Subcutaneous abdominal adipose tissue (tissue), 5 donors: ENCODE data around the gene FKBP2.

Experiments used
- H3K27ac ChIP-seq: one replicate; pipeline ENCODE4 v1.7.0; 2013; ENCODE audit warnings: low read depth, mild to moderate bottlenecking, inconsistent platforms, low read length, moderate library complexity
- H3K27me3 ChIP-seq, 5 donors: one replicate each; pipeline ENCODE4 v1.7.0; 2013; ENCODE audit warnings: low read length in 5 of 5, inconsistent platforms in 1 of 5; ENCODE audit not compliant: control insufficient read depth in 5 of 5, insufficient read depth in 4 of 5
- H3K36me3 ChIP-seq, 5 donors: one replicate each; pipeline ENCODE4 v1.7.0; 2013; ENCODE audit warnings: low read length in 5 of 5; ENCODE audit not compliant: control insufficient read depth in 5 of 5, insufficient read depth in 5 of 5
- H3K4me1 ChIP-seq, 5 donors: one replicate each; pipeline ENCODE4 v1.7.0; 2013; ENCODE audit warnings: low read length in 5 of 5, mild to moderate bottlenecking in 3 of 5, moderate library complexity in 1 of 5; ENCODE audit not compliant: control insufficient read depth in 5 of 5, insufficient read depth in 5 of 5
- H3K4me3 ChIP-seq, 5 donors: one replicate each; pipeline ENCODE4 v1.7.0; 2013; ENCODE audit warnings: low read length in 5 of 5, low read depth in 1 of 5
- H3K9ac ChIP-seq, 5 donors: one replicate each; pipeline ENCODE4 v1.7.0; 2013; ENCODE audit warnings: low read length in 5 of 5, mild to moderate bottlenecking in 4 of 5, moderate library complexity in 3 of 5
- H3K9me3 ChIP-seq, 5 donors: one replicate each; pipeline ENCODE4 v1.7.0; 2013; ENCODE audit warnings: low read length in 5 of 5; ENCODE audit not compliant: control insufficient read depth in 5 of 5
- donor health status: healthy.
- donor health status: healthy.
- donor health status: healthy.
- donor health status: healthy.
- donor health status: healthy.

Gene FKBP2

DNA sequence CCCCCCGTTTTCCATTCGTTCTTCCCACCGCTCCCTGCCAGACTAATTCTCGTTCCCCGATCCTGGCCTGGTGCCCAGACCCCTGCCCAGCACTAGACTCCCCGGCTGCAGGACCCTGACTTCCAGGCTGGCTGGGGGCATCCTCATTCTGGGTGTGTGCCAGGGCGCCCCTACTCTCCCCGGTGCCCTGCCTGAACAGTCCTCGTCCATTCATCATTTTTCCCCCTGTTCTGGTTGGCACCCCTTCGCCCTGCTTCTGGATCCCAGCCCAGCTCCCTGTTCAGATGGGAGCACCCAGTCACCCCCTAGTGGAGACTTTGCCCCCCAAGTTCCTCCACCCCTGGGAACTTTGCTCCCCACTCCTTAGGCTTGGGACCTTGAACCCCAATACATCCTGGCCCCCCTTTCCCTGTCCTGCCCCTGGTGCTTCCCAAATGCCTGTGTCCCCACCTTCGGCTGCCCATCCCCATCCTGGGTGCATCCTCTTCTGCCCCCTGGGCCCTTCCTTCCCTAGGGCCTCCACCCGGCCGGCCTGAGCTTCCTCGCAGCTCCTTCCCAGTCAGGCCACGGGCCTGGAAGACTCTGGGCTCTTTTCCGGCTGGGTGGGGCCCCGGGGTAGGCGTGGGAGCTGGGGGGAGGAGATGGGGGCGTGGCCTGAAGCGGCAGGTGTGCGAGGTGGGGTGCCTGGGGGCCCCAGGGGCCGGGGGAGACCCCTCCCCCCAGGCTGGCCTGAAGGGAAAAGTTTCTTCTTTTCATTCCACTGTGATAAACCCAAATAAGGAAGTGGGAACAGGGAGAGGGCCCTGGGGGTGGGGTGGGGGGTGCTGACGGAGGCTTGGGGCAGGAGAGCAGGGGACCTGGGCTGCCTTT, 11.3 kb downstream of the FKBP2 start:
- H3K4me1 ChIP-seq = peaks cover 0 to 41% (median 39%) of the 10 kb centered on the region in 5 donors
- no peaks in the 10 kb centered on the region for H3K27me3 ChIP-seq
- peaks cover 0 to 30% (median 26%) of the 10 kb centered on the region in 5 donors for H3K36me3 ChIP-seq
- peak overlapping the region; percentile 73 to 80 (median 78) for H3K4me3 ChIP-seq
- H3K9me3 ChIP-seq = no peaks in the 10 kb centered on the region
- H3K9ac ChIP-seq = peak overlapping the region in 4 of 5 donors; percentile 82 to 89 (median 84)
- H3K27ac ChIP-seq = peak overlapping the region; percentile 50

GRCh38 chr11:64253043-64253442, 12.1 kb downstream of the FKBP2 start:
- peak overlapping the region in 1 of 5 donors; percentile 25 for H3K9ac ChIP-seq
- no peaks in the 10 kb centered on the region for H3K27me3 ChIP-seq

GRCh38 chr11:64253481-64253880, 12.6 kb downstream of the FKBP2 start:
- peak overlapping the region in 2 of 5 donors; percentile 19 to 30 for H3K9ac ChIP-seq
- H3K27ac ChIP-seq = no peak overlapping the region
- peaks cover 0 to 41% (median 33%) of the 10 kb centered on the region in 5 donors for H3K36me3 ChIP-seq
- H3K4me1 ChIP-seq = peaks cover 0 to 33% (median 31%) of the 10 kb centered on the region in 5 donors
- no peaks in the 10 kb centered on the region for H3K9me3 ChIP-seq
- no peak overlapping the region for H3K4me3 ChIP-seq
- H3K27me3 ChIP-seq = no peaks in the 10 kb centered on the region

More at GRCh38 chr11:64253043-64253442, 12.1 kb downstream of the FKBP2 start:
- Histone ChIP-seq H3K4me3 (peak overlapping the region in 2 of 5 donors; percentile 78 to 80), H3K27ac (peak overlapping the region; percentile 50), H3K9me3 (no peaks in the 10 kb centered on the region), H3K4me1 (peaks cover 0 to 34% (median 32%) of the 10 kb centered on the region in 5 donors), H3K36me3 (peaks cover 0 to 36% (median 28%) of the 10 kb centered on the region in 5 donors)

GRCh38 chr11:64254326-64254725, 13.4 kb downstream of the FKBP2 start:
- Histone ChIP-seq H3K4me3 (no peak overlapping the region), H3K27ac (no peak overlapping the region), H3K36me3 (peaks cover 0 to 49% (median 41%) of the 10 kb centered on the region in 5 donors), H3K9ac (no peak overlapping the region), H3K27me3 (no peaks in the 10 kb centered on the region), H3K4me1 (peaks cover 0 to 33% (median 31%) of the 10 kb centered on the region in 5 donors), H3K9me3 (no peaks in the 10 kb centered on the region)

DNA sequence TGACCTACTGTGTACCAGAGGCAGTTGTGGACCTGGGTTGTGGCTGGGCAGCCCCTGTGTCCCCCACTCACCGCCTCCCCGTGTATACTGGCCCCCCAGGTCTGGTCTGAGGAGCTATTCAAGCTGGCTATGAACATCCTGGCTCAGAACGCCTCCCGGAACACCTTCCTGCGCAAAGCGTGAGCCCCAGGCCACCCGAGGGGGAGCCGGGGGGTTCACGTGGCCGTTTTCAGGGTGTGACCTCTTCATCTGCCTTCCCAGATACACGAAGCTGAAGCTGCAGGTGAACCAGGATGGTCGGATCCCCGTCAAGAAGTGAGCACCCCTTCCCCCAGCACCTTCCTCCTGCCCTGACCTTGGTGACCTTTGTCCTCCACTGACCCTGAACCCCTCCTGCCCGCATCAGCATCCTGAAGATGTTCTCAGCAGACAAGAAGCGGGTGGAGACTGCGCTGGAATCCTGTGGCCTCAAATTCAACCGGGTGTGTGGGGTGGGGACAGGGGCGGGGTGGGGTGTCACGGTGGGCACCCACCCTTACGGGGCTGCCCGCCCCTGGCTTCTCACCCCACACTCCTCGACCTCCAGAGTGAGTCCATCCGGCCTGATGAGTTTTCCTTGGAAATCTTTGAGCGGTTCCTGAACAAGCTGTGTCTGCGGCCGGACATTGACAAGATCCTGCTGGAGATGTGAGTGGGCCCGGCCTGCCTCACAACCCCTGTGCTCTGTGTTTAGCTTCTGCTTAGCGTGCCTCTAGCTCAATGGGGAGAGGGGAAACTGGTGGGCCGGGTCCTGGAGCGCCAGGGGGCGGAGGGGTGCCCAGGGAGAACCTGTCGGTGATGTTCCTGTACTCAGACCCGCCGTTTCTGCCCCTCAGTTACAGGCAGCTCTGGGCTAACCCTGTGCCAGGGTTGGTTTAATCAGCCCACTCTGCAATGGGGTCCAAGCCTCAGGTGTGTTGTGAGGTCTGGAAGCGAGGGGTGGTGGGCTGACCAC, 14.5 kb downstream of the FKBP2 start:
- peaks cover 0 to 60% (median 52%) of the 10 kb centered on the region in 5 donors for H3K36me3 ChIP-seq
- no peak overlapping the region for H3K27ac ChIP-seq
- H3K9me3 ChIP-seq = no peaks in the 10 kb centered on the region
- H3K4me3 ChIP-seq = no peak overlapping the region
- H3K9ac ChIP-seq = no peak overlapping the region
- H3K4me1 ChIP-seq = peaks cover 0 to 33% (median 31%) of the 10 kb centered on the region in 5 donors
- no peaks in the 10 kb centered on the region for H3K27me3 ChIP-seq

- Histone ChIP-seq H3K4me1 (peaks cover 0 to 26% (median 23%) of the 10 kb centered on the region in 5 donors), H3K27ac (no peak overlapping the region), H3K27me3 (no peaks in the 10 kb centered on the region), H3K4me3 (no peak overlapping the region), H3K9me3 (no peaks in the 10 kb centered on the region), H3K36me3 (peaks cover 0 to 65% (median 55%) of the 10 kb centered on the region in 5 donors), H3K9ac (no peak overlapping the region)
Observed at GRCh38 chr11:64256300-64256699, 15.4 kb downstream of the FKBP2 start.

GRCh38 chr11:64258356-64258755, 17.5 kb downstream of the FKBP2 start:
- Histone ChIP-seq H3K27me3 (no peaks in the 10 kb centered on the region), H3K9me3 (no peaks in the 10 kb centered on the region), H3K4me3 (no peak overlapping the region), H3K4me1 (peaks cover 0 to 9% (median 5%) of the 10 kb centered on the region in 5 donors), H3K27ac (no peak overlapping the region), H3K9ac (no peak overlapping the region), H3K36me3 (peaks cover 0 to 85% (median 73%) of the 10 kb centered on the region in 5 donors)

- peaks cover 0 to 2% (median 0%) of the 10 kb centered on the region in 5 donors for H3K4me1 ChIP-seq
- H3K9me3 ChIP-seq = no peaks in the 10 kb centered on the region
- no peaks in the 10 kb centered on the region for H3K27me3 ChIP-seq
- peaks cover 0 to 92% (median 80%) of the 10 kb centered on the region in 5 donors for H3K36me3 ChIP-seq
- no peak overlapping the region for H3K27ac ChIP-seq
- H3K9ac ChIP-seq = no peak overlapping the region
- H3K4me3 ChIP-seq = no peak overlapping the region
Observed at GRCh38 chr11:64258946-64259532, 18.1 kb downstream of the FKBP2 start.

DNA sequence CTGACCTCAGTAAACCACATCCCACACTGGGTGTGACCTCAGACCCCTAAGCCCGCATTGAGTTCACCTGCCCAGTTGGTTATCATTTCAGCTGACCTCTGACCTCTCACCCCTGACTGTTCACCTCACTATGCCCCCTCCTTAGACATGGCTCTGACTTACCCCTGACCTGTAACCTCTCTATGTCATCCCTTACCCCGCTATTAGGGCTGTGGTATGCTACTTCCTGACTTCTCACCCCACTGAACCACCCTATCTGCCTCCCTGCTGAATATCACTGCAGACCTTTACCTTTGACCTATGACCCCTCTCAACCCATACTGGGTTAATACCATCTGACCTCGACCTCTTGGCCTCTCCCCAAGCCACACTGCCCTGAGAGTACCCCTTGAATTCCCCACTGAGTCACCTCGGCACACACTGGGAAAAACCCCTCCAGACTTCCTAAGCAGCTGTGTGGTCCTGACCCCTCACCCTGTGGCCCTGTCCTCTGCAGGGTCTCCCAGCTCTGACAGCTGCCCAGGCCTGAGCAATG, 18.7 kb downstream of the FKBP2 start:
- Histone ChIP-seq H3K27me3 (no peaks in the 10 kb centered on the region), H3K4me1 (no peaks in the 10 kb centered on the region), H3K9ac (no peak overlapping the region), H3K27ac (no peak overlapping the region), H3K4me3 (no peak overlapping the region), H3K36me3 (peaks cover 0 to 92% (median 83%) of the 10 kb centered on the region in 5 donors), H3K9me3 (no peaks in the 10 kb centered on the region)
